A673 (cell line): ENCODE data around the gene STK32A. TPM values are rescaled to one million over a fixed set of nuclear protein-coding genes. Genes with fewer than 3 reads are reported as not detected.
"Not testable (repeated sequence)": the region's sequence is repeated elsewhere in the genome, so short reads cannot be mapped to it uniquely, and the experiment has no call there.

Experiments used
- BruUV-seq: library from RNA; stranded (reverse); fragments of 400-500 nt; replicated peaks from 2 replicates; lab custom pipeline; 2021; lab: Mats Ljungman, UMichigan
- CTCF ChIA-PET: fragments of 300-600 bp; sonication (Branson Sonifier 250); formaldehyde crosslinking; loops from one replicate; lab custom pipeline; 2022; ENCODE audit warnings: antibody characterized with exemption; lab: Charles Lee
- POLR2A ChIA-PET: fragments of 300-600 bp; sonication (Branson Sonifier 250); formaldehyde crosslinking; loops from one replicate; lab custom pipeline; 2022; ENCODE audit warnings: antibody characterized with exemption; ENCODE audit not compliant: low non-redundant PET; lab: Charles Lee
- DNase-seq: peaks from one replicate; pipeline ENCODE4 v3.0.0-alpha.2; 2015; ENCODE audit warnings: low spot score
- H3K27ac ChIP-seq: fragments of 200-600 bp; sonication (generic); 2 replicates; pipeline ENCODE4 v1.5.1; 2016; ENCODE audit warnings: mixed run types, low read depth, mild to moderate bottlenecking, mixed read lengths, antibody characterized with exemption, low read length; ENCODE audit not compliant: poor library complexity, severe bottlenecking
- H3K27me3 ChIP-seq: fragments of 200-600 bp; sonication (generic); replicated peaks from 2 replicates; pipeline ENCODE4 v1.6.1; 2017; ENCODE audit warnings: mixed run types, low read depth, mild to moderate bottlenecking, mixed read lengths, antibody characterized with exemption, low read length; ENCODE audit not compliant: insufficient read depth, poor library complexity
- H3K36me3 ChIP-seq: fragments of 200-600 bp; sonication (generic); 2 replicates; pipeline ENCODE4 v1.6.1; 2016; ENCODE audit warnings: mixed run types, mild to moderate bottlenecking, mixed read lengths, antibody characterized with exemption, low read length; ENCODE audit not compliant: insufficient read depth, poor library complexity, severe bottlenecking
- H3K4me1 ChIP-seq: fragments of 200-600 bp; sonication (generic); 2 replicates; pipeline ENCODE4 v1.6.1; 2017; ENCODE audit warnings: mixed run types, mild to moderate bottlenecking, mixed read lengths, antibody characterized with exemption, low read length; ENCODE audit not compliant: insufficient read depth, poor library complexity, severe bottlenecking
- H3K4me3 ChIP-seq: fragments of 200-600 bp; sonication (generic); 2 replicates; pipeline ENCODE4 v1.5.1; 2016; ENCODE audit warnings: low read depth, mixed run types, mild to moderate bottlenecking, mixed read lengths, low read length; ENCODE audit not compliant: poor library complexity, severe bottlenecking
- H3K9me3 ChIP-seq: fragments of 200-600 bp; sonication (generic); 2 replicates; pipeline ENCODE4 v1.6.1; 2016; ENCODE audit warnings: mixed run types, low read depth, mild to moderate bottlenecking, mixed read lengths, antibody characterized with exemption, low read length; ENCODE audit not compliant: poor library complexity, severe bottlenecking
- CTCF ChIP-seq: fragments of 300-800, 200-600 bp; sonication (generic); conservative IDR thresholded peaks from 2 replicates; pipeline ENCODE4 v1.5.1; 2017; ENCODE audit warnings: low read depth, mild to moderate bottlenecking, antibody characterized with exemption, low read length, moderate library complexity, mixed read lengths
- EZH2 ChIP-seq: fragments of 200-600 bp; sonication (generic); IDR thresholded peaks from 2 replicates; pipeline ENCODE4 v1.6.1; 2017; ENCODE audit warnings: borderline replicate concordance, low read depth, mild to moderate bottlenecking, mixed read lengths, antibody characterized with exemption, low read length; ENCODE audit not compliant: poor library complexity, severe bottlenecking
- intact Hi-C: fragments of 100-400 bp; cut with micrococcal nuclease; formaldehyde crosslinking; loops from one replicate; pipeline ENCODE4 v1.10.0; 2022; ENCODE audit not compliant: unreplicated experiment
- total RNA-seq: library from RNA; stranded (reverse); gene quantifications from 2 replicates; pipeline ENCODE4 v1.2.3, GENCODE V29; 2021

Gene STK32A
- total RNA-seq, 1 experiment from 2014 or later: not detected

- no peak for DNase-seq
- Histone ChIP-seq H3K27me3 (peaks cover 33% of the 10 kb centered on the region), H3K4me3 (no peak overlapping the region), H3K9me3 (no peaks in the 10 kb centered on the region), H3K4me1 (no peaks in the 10 kb centered on the region), H3K36me3 (no peaks in the 10 kb centered on the region), H3K27ac (no peak overlapping the region)
- no TSS peak for BruUV-seq
- ChIA-PET POLR2A (no interaction called here), CTCF (no interaction called here)
- no peak for TF ChIP-seq EZH2
- TF ChIP-seq CTCF: no peak
- intact Hi-C loops: no loop called here
These were observed 124.8 kb downstream of the STK32A start for GRCh38 chr5:147359581-147359980.

GRCh38 chr5:147360816-147361215 lies 126.0 kb downstream of the STK32A start:
- Histone ChIP-seq H3K27ac (no peak overlapping the region), H3K27me3 (peaks cover 29% of the 10 kb centered on the region), H3K9me3 (no peaks in the 10 kb centered on the region), H3K4me1 (no peaks in the 10 kb centered on the region), H3K4me3 (no peak overlapping the region), H3K36me3 (no peaks in the 10 kb centered on the region)
- ChIA-PET POLR2A (no interaction called here), CTCF (no interaction called here)
- DNase-seq: no peak
- no peak for TF ChIP-seq EZH2
- no peak for TF ChIP-seq CTCF
- BruUV-seq: no TSS peak
- intact Hi-C loops: no loop called here

GRCh38 chr5:147361441-147362175 lies 126.8 kb downstream of the STK32A start:
- POLR2A ChIA-PET: no interaction called here
- CTCF ChIA-PET: no interaction called here
- intact Hi-C loops: no loop called here

GRCh38 chr5:147367381-147367780 lies 132.6 kb downstream of the STK32A start:
- BruUV-seq, H3K27ac ChIP-seq, DNase-seq, H3K4me3 ChIP-seq, POLR2A ChIA-PET, CTCF ChIA-PET, H3K4me1 ChIP-seq, H3K9me3 ChIP-seq, H3K36me3 ChIP-seq: not testable (repeated sequence)
- peaks cover 15% of the 10 kb centered on the region for H3K27me3 ChIP-seq
- intact Hi-C loops: loop anchor here (5.0 kb wide), 1 partner anchor 145 kb away; no protein-coding TSS in a partner anchor

More at GRCh38 chr5:147361441-147362175, 126.8 kb downstream of the STK32A start:
- no peak for TF ChIP-seq CTCF
- no peak for TF ChIP-seq EZH2
- Histone ChIP-seq H3K27me3 (peaks cover 28% of the 10 kb centered on the region), H3K4me3 (no peak overlapping the region), H3K36me3 (no peaks in the 10 kb centered on the region), H3K9me3 (no peaks in the 10 kb centered on the region), H3K27ac (no peak overlapping the region), H3K4me1 (no peaks in the 10 kb centered on the region)
- BruUV-seq: no TSS peak
- no peak for DNase-seq
